Smooth muscle cell (in vitro differentiated cells): ENCODE measurements around the gene FAM193A. TPM values are rescaled to one million over a fixed set of nuclear protein-coding genes. Genes with fewer than 3 reads are reported as not detected.

Experiments
- DNase-seq: peaks from one replicate; lab custom pipeline; 2025; ENCODE audit not compliant: unreplicated experiment; lab: John Stamatoyannopoulos, UW
- H2AFZ ChIP-seq: fragments of 200-600 bp; sonication (generic); 2 replicates; pipeline ENCODE4 v1.6.0; 2016; ENCODE audit warnings: antibody characterized with exemption, low read depth, mild to moderate bottlenecking
- H3F3A ChIP-seq: fragments of 200-600 bp; sonication (generic); 2 replicates; pipeline ENCODE4 v1.6.0; 2017; ENCODE audit warnings: antibody characterized with exemption, low read depth
- H3K27ac ChIP-seq: fragments of 200-600 bp; sonication (generic); 2 replicates; pipeline ENCODE4 v1.5.1; 2016; ENCODE audit warnings: low read depth, mild to moderate bottlenecking
- H3K27me3 ChIP-seq: fragments of 200-600 bp; sonication (generic); 2 replicates; pipeline ENCODE4 v1.6.1; 2016; ENCODE audit warnings: low read depth, mild to moderate bottlenecking
- H3K36me3 ChIP-seq: fragments of 200-600 bp; sonication (generic); 2 replicates; pipeline ENCODE4 v1.5.1; 2016; ENCODE audit warnings: low read depth
- H3K4me1 ChIP-seq: fragments of 200-600 bp; sonication (generic); 2 replicates; pipeline ENCODE4 v1.5.1; 2016; ENCODE audit warnings: low read depth
- H3K4me2 ChIP-seq: fragments of 200-600 bp; sonication (generic); 2 replicates; pipeline ENCODE4 v1.6.0; 2016; ENCODE audit warnings: mild to moderate bottlenecking
- H3K4me3 ChIP-seq: fragments of 200-600 bp; sonication (generic); 2 replicates; pipeline ENCODE4 v1.5.1; 2016; ENCODE audit warnings: mild to moderate bottlenecking
- H3K79me2 ChIP-seq: fragments of 200-600 bp; sonication (generic); 2 replicates; pipeline ENCODE4 v1.6.0; 2016; ENCODE audit warnings: low read depth, mild to moderate bottlenecking
- H3K9ac ChIP-seq: fragments of 200-600 bp; sonication (generic); 2 replicates; pipeline ENCODE4 v1.6.0; 2016; ENCODE audit warnings: low read depth
- H3K9me3 ChIP-seq: fragments of 200-600 bp; sonication (generic); replicated peaks from 2 replicates; pipeline ENCODE4 v1.5.1; 2016; ENCODE audit warnings: low read depth
- H4K20me1 ChIP-seq: fragments of 200-600 bp; sonication (generic); 2 replicates; pipeline ENCODE4 v1.6.0; 2016; ENCODE audit warnings: low read depth
- WGBS: methylation state at CpG from one replicate; pipeline ENCODE4 v1.1.7; 2016; ENCODE audit warnings: low lambda C conversion rate; 5-methylcytosine and 5-hydroxymethylcytosine counted together
- polyA plus RNA-seq: library from polyadenylated mRNA; unstranded; fragments of >200 nt; fragmentation: Nextera tagmentation; extraction: Ambion mirVana; gene quantifications from 2 replicates; pipeline ENCODE4 v1.2.1, GENCODE V29; 2016
- total RNA-seq: library from RNA; depleted of rRNA; stranded (reverse); fragments of >200 nt; gene quantifications from 2 replicates; pipeline ENCODE4 v1.2.3, GENCODE V29; 2014
- TF ChIP-seq, protein P1 (sequence below): fragments of 200-600 bp; sonication (generic); IDR thresholded peaks from 2 replicates; pipeline ENCODE4 v1.5.1; 2017; ENCODE audit warnings: borderline replicate concordance, mild to moderate bottlenecking, antibody characterized with exemption; ENCODE audit not compliant: insufficient read depth, poor library complexity, severe bottlenecking

Gene FAM193A
- total and polyA plus RNA-seq, 2 experiments from 2014 or later: 8.3 to 12.2 TPM

DNA sequence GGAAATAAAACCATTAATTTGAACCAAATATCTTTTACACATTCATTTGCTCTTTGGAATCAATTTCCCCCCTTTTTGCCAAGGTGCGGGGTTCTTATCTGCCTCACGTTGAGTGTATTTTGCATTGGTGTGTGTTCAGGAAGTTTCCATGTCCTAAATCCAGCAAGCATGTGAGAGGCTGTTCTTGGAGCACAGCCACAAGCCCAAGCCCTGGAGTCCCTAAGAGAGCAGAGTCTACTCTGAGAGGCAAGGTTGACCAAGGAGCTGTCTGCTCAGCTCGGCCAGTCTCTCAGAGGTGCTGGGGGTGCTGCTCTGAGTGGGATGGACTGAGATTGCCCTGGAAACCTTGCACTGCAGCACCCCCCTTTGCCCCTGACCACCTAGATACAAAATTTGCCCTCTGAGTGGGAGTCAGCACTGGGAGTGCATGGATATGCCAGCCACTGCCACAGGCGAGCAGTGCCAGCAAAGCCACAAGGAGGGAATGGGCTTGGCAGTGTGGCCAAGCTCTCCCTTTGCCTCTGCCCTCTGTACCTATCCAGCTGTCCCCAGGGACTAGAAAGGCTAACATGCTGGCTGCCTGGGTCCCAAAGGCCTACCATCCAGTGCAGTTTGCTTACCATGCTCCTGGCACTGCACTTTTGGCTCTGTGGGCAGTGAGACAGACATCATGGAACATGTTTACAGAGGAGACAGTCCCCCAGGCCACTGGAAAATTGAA, 20.5 kb upstream of the FAM193A start:
- Histone ChIP-seq H3K27me3 (no peaks in the 10 kb centered on the region), H3K36me3 (no peaks in the 10 kb centered on the region), H3K9me3 (no peaks in the 10 kb centered on the region), H3K27ac (no peak overlapping the region), H2AFZ (no peak overlapping the region), H4K20me1 (no peaks in the 10 kb centered on the region), H3K9ac (no peak overlapping the region), H3K4me2 (no peak overlapping the region), H3F3A (no peaks in the 10 kb centered on the region), H3K4me3 (no peak overlapping the region), H3K79me2 (no peaks in the 10 kb centered on the region), H3K4me1 (no peaks in the 10 kb centered on the region)
- 94% methylated on average over 4 of the region's 4 CpGs for WGBS
- TF ChIP-seq, protein P1, sequence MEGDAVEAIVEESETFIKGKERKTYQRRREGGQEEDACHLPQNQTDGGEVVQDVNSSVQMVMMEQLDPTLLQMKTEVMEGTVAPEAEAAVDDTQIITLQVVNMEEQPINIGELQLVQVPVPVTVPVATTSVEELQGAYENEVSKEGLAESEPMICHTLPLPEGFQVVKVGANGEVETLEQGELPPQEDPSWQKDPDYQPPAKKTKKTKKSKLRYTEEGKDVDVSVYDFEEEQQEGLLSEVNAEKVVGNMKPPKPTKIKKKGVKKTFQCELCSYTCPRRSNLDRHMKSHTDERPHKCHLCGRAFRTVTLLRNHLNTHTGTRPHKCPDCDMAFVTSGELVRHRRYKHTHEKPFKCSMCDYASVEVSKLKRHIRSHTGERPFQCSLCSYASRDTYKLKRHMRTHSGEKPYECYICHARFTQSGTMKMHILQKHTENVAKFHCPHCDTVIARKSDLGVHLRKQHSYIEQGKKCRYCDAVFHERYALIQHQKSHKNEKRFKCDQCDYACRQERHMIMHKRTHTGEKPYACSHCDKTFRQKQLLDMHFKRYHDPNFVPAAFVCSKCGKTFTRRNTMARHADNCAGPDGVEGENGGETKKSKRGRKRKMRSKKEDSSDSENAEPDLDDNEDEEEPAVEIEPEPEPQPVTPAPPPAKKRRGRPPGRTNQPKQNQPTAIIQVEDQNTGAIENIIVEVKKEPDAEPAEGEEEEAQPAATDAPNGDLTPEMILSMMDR: no peak
- no peak for DNase-seq

DNA sequence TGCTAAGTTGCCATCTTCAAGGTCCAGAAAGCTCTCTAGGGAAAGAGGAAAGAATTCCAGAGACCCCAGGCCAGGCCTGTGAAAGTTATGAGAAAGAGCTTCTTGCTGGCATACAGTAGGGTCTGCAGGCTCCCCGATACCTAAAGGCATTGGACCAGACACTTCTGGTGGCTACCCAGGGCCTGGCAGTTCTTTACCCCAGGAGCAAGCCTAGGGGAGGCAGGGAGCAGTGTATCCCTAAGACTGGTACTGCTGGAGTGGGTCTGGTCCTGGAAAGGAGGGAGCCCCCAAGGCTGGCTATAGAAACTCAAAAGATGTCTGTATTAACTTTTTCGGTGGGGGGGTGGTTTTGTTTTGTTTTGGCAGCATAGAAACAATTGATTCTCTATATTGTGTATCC, 19.8 kb upstream of the FAM193A start:
- Histone ChIP-seq H3K27ac (no peak overlapping the region), H3K79me2 (no peaks in the 10 kb centered on the region), H2AFZ (no peak overlapping the region), H3K27me3 (no peaks in the 10 kb centered on the region), H4K20me1 (no peaks in the 10 kb centered on the region), H3K9ac (no peak overlapping the region), H3K36me3 (no peaks in the 10 kb centered on the region), H3K4me3 (no peak overlapping the region), H3F3A (no peaks in the 10 kb centered on the region), H3K4me2 (no peak overlapping the region), H3K4me1 (no peaks in the 10 kb centered on the region), H3K9me3 (no peaks in the 10 kb centered on the region)
- DNase-seq: no peak
- TF ChIP-seq, protein P1: no peak
- WGBS: 98% methylated on average over 2 of the region's 2 CpGs

DNA sequence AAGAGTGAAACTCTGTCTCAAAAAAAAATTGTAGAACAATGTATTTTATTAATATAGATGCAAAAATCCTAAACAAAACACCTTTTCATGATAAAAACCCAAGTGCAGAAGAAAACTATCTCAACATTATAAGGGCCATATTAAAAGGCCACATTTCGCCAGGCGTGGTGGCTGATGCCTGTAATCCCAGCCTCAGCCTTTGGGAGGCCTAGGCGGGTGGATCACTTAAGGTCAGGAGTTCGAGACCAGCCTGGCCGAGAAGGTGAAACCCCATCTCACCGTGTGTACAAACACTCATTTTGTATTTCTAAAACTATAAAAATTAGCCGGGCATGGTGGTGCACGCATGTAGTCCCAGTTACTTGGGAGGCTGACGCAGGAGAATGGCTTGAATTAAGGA, 9.9 kb upstream of the FAM193A start:
- H3K4me1 ChIP-seq: no peaks in the 10 kb centered on the region
- DNase-seq: no peak
- TF ChIP-seq, protein P1: no peak
- H3K27me3 ChIP-seq: no peaks in the 10 kb centered on the region
- no peak overlapping the region for H3K4me3 ChIP-seq
- no peak overlapping the region for H2AFZ ChIP-seq
- no peak overlapping the region for H3K4me2 ChIP-seq
- no peaks in the 10 kb centered on the region for H4K20me1 ChIP-seq
- no peak overlapping the region for H3K27ac ChIP-seq
- no peaks in the 10 kb centered on the region for H3K9me3 ChIP-seq
- H3F3A ChIP-seq: no peaks in the 10 kb centered on the region
- no peak overlapping the region for H3K9ac ChIP-seq
- 96% methylated on average over 9 of the region's 9 CpGs for WGBS
- H3K79me2 ChIP-seq: no peaks in the 10 kb centered on the region
- H3K36me3 ChIP-seq: no peaks in the 10 kb centered on the region

DNA sequence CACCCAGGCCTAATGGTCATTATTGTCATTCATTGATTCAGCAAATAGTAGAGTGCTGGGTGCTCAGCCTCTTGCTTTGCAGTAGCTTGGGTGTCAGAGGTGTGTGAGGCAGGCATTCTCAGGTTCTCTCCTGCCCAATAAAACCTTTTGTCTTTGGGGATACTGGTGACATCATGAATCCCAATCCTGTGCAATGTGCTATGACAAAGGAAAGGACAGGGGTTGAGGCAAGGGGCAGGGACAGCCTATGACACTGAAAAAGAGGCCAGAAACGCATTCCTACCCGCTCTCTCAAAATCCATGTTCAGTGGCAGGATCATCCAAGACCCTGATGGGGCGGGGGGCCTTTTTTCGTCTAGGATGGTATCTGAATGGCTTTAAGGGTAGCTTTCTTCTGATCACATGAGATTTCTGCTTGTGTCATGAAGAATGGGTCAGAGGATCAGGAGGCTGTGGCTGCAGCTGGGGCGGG, 1.5 kb upstream of the FAM193A start:
- Histone ChIP-seq H3F3A (no peaks in the 10 kb centered on the region), H3K79me2 (peaks cover 30% of the 10 kb centered on the region), H4K20me1 (peaks cover 28% of the 10 kb centered on the region), H3K27ac (peak overlapping the region; percentile 82), H3K9ac (peak overlapping the region; percentile 94), H3K27me3 (no peaks in the 10 kb centered on the region), H3K9me3 (no peaks in the 10 kb centered on the region), H2AFZ (no peak overlapping the region), H3K36me3 (no peaks in the 10 kb centered on the region), H3K4me3 (peak overlapping the region; percentile 89), H3K4me1 (peaks cover 8% of the 10 kb centered on the region), H3K4me2 (peak overlapping the region; percentile 96)
- TF ChIP-seq, protein P1: no peak
- no peak for DNase-seq
- WGBS: 62% methylated on average over 5 of the region's 5 CpGs
